Measurements from ENCODE around the gene CBLN2. TPM values are rescaled to one million over a fixed set of nuclear protein-coding genes. Genes with fewer than 3 reads are reported as not detected.

The CBLN2 gene
- total RNA-seq, 1 donor = not detected

DNA sequence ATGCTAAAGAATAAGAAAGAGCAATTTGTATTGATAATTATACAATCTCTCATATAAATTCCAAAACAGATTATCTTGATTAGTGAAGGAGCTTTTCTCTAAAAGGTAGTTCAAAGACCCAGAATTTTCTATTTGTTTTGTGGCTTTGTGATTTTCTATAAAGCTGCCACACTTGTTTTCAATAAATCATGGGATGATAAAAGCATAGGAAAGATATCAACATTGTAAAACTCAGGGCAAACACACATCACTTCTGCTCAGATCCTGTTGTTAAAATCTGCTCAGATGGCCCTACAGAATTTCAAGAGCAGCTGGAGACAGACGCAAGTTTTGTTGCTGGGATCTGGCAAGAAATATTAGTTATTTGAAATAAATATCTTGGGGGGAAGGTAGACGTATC is 28.8 kb upstream of the CBLN2 start:
- Histone ChIP-seq H3K27me3 (ENCODE audit: insufficient read depth, low read length) (no peaks in the 10 kb centered on the region), H3K36me3 (ENCODE audit: insufficient read depth, low read length) (no peaks in the 10 kb centered on the region), H3K4me2 (ENCODE audit: insufficient read depth, low read length) (no peak overlapping the region), H4K20me1 (ENCODE audit: insufficient read depth, low read length) (no peaks in the 10 kb centered on the region), H3K27ac (ENCODE audit: low read depth, low read length) (no peak overlapping the region), H3K4me3 (ENCODE audit: insufficient read depth, low read length) (no peak overlapping the region), H2AFZ (ENCODE audit: low read length) (no peak overlapping the region), H3K79me2 (ENCODE audit: insufficient read depth, low read length) (no peaks in the 10 kb centered on the region), H3K9me3 (ENCODE audit: low read depth, low read length) (peaks cover 3% of the 10 kb centered on the region), H3K4me1 (ENCODE audit: insufficient read depth, low read length) (no peaks in the 10 kb centered on the region)
- TF ChIP-seq, protein P1, sequence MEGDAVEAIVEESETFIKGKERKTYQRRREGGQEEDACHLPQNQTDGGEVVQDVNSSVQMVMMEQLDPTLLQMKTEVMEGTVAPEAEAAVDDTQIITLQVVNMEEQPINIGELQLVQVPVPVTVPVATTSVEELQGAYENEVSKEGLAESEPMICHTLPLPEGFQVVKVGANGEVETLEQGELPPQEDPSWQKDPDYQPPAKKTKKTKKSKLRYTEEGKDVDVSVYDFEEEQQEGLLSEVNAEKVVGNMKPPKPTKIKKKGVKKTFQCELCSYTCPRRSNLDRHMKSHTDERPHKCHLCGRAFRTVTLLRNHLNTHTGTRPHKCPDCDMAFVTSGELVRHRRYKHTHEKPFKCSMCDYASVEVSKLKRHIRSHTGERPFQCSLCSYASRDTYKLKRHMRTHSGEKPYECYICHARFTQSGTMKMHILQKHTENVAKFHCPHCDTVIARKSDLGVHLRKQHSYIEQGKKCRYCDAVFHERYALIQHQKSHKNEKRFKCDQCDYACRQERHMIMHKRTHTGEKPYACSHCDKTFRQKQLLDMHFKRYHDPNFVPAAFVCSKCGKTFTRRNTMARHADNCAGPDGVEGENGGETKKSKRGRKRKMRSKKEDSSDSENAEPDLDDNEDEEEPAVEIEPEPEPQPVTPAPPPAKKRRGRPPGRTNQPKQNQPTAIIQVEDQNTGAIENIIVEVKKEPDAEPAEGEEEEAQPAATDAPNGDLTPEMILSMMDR (IDR thresholded peaks at IDR 0.05; ENCODE audit: extremely low read depth, low read depth, low read length) = no peak
- DNase-seq (ENCODE audit: insufficient read length, low spot score, missing footprints) = no peak

DNA sequence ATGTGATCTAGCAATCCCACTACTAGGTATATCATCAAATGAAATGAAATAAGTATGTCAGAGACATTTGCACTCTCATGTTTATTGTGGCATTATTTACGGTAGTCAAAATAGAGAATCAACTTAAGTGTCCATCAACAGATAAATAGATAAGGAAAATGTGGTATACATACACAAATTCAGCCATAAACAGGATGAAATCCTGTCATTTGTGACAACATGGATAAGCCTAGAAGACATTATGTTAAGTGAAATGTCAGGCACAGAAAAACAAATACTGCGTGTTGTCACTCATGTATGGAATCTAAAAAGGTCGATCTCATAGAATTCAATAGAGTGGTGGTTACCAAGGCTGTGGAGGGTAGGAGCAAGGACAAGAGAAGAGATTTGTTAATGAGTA is 22.1 kb upstream of the CBLN2 start:
- Histone ChIP-seq H3K27ac (ENCODE audit: low read depth, low read length) (no peak overlapping the region), H3K79me2 (ENCODE audit: insufficient read depth, low read length) (no peaks in the 10 kb centered on the region), H2AFZ (ENCODE audit: low read length) (no peak overlapping the region), H3K4me2 (ENCODE audit: insufficient read depth, low read length) (no peak overlapping the region), H3K36me3 (ENCODE audit: insufficient read depth, low read length) (no peaks in the 10 kb centered on the region), H3K4me1 (ENCODE audit: insufficient read depth, low read length) (no peaks in the 10 kb centered on the region), H3K27me3 (ENCODE audit: insufficient read depth, low read length) (no peaks in the 10 kb centered on the region), H3K4me3 (ENCODE audit: insufficient read depth, low read length) (no peak overlapping the region), H3K9me3 (ENCODE audit: low read depth, low read length) (no peaks in the 10 kb centered on the region), H4K20me1 (ENCODE audit: insufficient read depth, low read length) (no peaks in the 10 kb centered on the region)
- TF ChIP-seq, protein P1 (IDR thresholded peaks at IDR 0.05; ENCODE audit: extremely low read depth, low read depth, low read length) = no peak
- DNase-seq (ENCODE audit: insufficient read length, low spot score, missing footprints) = no peak

DNA sequence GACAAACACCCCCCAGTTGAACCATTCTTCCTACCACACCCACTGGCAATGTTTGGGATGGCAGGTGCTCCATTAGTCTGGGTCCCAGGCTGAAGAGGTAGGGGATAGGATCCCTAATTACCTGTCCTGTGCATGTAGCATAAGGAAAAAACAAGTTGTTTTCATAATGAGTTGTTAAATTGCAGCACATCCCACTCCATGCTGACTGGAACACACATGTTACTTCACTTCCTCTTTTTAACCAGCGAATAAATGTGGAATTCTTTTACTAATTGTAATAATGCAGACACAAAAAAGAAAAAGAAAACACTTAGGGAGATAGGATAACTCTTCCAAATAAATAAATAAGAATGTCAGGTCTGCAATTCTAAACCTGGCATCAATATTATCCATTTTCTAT is 11.8 kb upstream of the CBLN2 start:
- Histone ChIP-seq H3K4me3 (ENCODE audit: insufficient read depth, low read length) (no peak overlapping the region), H3K27me3 (ENCODE audit: insufficient read depth, low read length) (no peaks in the 10 kb centered on the region), H4K20me1 (ENCODE audit: insufficient read depth, low read length) (no peaks in the 10 kb centered on the region), H3K4me1 (ENCODE audit: insufficient read depth, low read length) (no peaks in the 10 kb centered on the region), H3K9me3 (ENCODE audit: low read depth, low read length) (no peaks in the 10 kb centered on the region), H3K36me3 (ENCODE audit: insufficient read depth, low read length) (no peaks in the 10 kb centered on the region), H2AFZ (ENCODE audit: low read length) (no peak overlapping the region), H3K27ac (ENCODE audit: low read depth, low read length) (no peak overlapping the region), H3K4me2 (ENCODE audit: insufficient read depth, low read length) (no peak overlapping the region), H3K79me2 (ENCODE audit: insufficient read depth, low read length) (no peaks in the 10 kb centered on the region)
- TF ChIP-seq, protein P1 (IDR thresholded peaks at IDR 0.05; ENCODE audit: extremely low read depth, low read depth, low read length) = no peak
- no peak for DNase-seq (ENCODE audit: insufficient read length, low spot score, missing footprints)

DNA sequence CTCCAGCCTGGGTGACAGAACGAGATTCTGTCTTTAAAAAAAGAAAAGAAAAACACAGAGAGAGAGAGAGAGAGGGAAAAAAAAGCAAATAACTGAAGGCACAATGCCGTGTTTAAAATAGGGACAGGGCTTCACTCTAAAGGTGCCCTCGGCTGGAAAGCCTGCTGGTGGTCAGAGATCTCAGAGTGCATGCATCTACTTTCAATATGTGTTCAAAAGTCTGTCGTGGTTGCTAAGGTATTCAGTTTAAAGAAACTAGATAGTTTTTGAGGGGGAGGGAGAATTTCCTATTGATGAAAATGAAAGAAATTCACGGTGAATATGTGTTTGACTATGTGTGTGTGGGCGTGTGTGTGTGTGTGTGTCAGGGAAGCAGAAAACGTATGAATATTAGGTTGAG is 11.0 kb upstream of the CBLN2 start:
- Histone ChIP-seq H3K4me2 (ENCODE audit: insufficient read depth, low read length) (no peak overlapping the region), H3K27ac (ENCODE audit: low read depth, low read length) (no peak overlapping the region), H3K4me3 (ENCODE audit: insufficient read depth, low read length) (no peak overlapping the region), H3K9me3 (ENCODE audit: low read depth, low read length) (no peaks in the 10 kb centered on the region), H2AFZ (ENCODE audit: low read length) (no peak overlapping the region), H3K4me1 (ENCODE audit: insufficient read depth, low read length) (no peaks in the 10 kb centered on the region), H3K79me2 (ENCODE audit: insufficient read depth, low read length) (no peaks in the 10 kb centered on the region), H3K36me3 (ENCODE audit: insufficient read depth, low read length) (no peaks in the 10 kb centered on the region), H4K20me1 (ENCODE audit: insufficient read depth, low read length) (no peaks in the 10 kb centered on the region), H3K27me3 (ENCODE audit: insufficient read depth, low read length) (no peaks in the 10 kb centered on the region)
- TF ChIP-seq, protein P1 (IDR thresholded peaks at IDR 0.05; ENCODE audit: extremely low read depth, low read depth, low read length) = no peak
- no peak for DNase-seq (ENCODE audit: insufficient read length, low spot score, missing footprints)
